Astrocyte (in vitro differentiated cells and primary cell): ENCODE data around the gene SLC25A42. TPM values are rescaled to one million over a fixed set of nuclear protein-coding genes. Genes with fewer than 3 reads are reported as not detected.

Source experiments
- DNase-seq: peaks from one replicate; pipeline ENCODE4 v3.0.0-alpha.2; 2010; ENCODE audit warnings: low read depth
- FAIRE-seq: peaks from 2 replicates; lab custom pipeline; 2011; peaks lifted over from hg19 to GRCh38; lab: Jason Lieb, UNC
- H2AFZ ChIP-seq: 2 replicates; pipeline ENCODE4 v1.6.0; 2012; ENCODE audit warnings: low read depth, low read length, inconsistent platforms
- H3K27ac ChIP-seq: 2 replicates; pipeline ENCODE4 v1.5.1; 2011; ENCODE audit warnings: low read depth, low read length, inconsistent platforms
- H3K27me3 ChIP-seq: 2 replicates; pipeline ENCODE4 v1.6.0; 2011; ENCODE audit warnings: low read length, inconsistent platforms; ENCODE audit not compliant: insufficient read depth
- H3K36me3 ChIP-seq: 2 replicates; pipeline ENCODE4 v1.5.1; 2011; ENCODE audit warnings: low read length, inconsistent platforms; ENCODE audit not compliant: insufficient read depth
- H3K4me1 ChIP-seq: 2 replicates; pipeline ENCODE4 v1.5.1; 2011; ENCODE audit warnings: low read length, inconsistent platforms; ENCODE audit not compliant: insufficient read depth
- H3K4me2 ChIP-seq: 2 replicates; pipeline ENCODE4 v1.6.0; 2012; ENCODE audit warnings: low read length, inconsistent platforms
- H3K4me3 ChIP-seq: 2 replicates; pipeline ENCODE4 v1.5.1; 2011; ENCODE audit warnings: low read depth, mild to moderate bottlenecking, low read length, inconsistent platforms; ENCODE audit not compliant: insufficient read depth
- H3K79me2 ChIP-seq: 2 replicates; pipeline ENCODE4 v1.6.0; 2012; ENCODE audit warnings: mild to moderate bottlenecking, low read length, inconsistent platforms; ENCODE audit not compliant: insufficient read depth
- H3K9ac ChIP-seq: 2 replicates; pipeline ENCODE4 v1.6.0; 2012; ENCODE audit warnings: mild to moderate bottlenecking, low read length, inconsistent platforms
- H3K9me3 ChIP-seq: 2 replicates; pipeline ENCODE4 v1.5.1; 2012; ENCODE audit warnings: low read depth, mild to moderate bottlenecking, low read length, inconsistent platforms; ENCODE audit not compliant: insufficient read depth
- H4K20me1 ChIP-seq: 2 replicates; pipeline ENCODE4 v1.6.0; 2012; ENCODE audit warnings: low read length, inconsistent platforms; ENCODE audit not compliant: insufficient read depth
- H3K27ac Mint-ChIP-seq: one replicate; pipeline ENCODE4 v1.8.0; 2021; ENCODE audit warnings: mild to moderate bottlenecking, mixed read lengths; ENCODE audit not compliant: unreplicated experiment
- H3K27me3 Mint-ChIP-seq: one replicate; pipeline ENCODE4 v1.8.0; 2021; ENCODE audit warnings: low read depth, mixed read lengths; ENCODE audit not compliant: unreplicated experiment
- H3K36me3 Mint-ChIP-seq: one replicate; pipeline ENCODE4 v1.8.0; 2021; ENCODE audit warnings: low read depth, mixed read lengths; ENCODE audit not compliant: unreplicated experiment
- H3K4me1 Mint-ChIP-seq: one replicate; pipeline ENCODE4 v1.8.0; 2021; ENCODE audit warnings: low read depth, mixed read lengths; ENCODE audit not compliant: unreplicated experiment
- H3K4me3 Mint-ChIP-seq: one replicate; pipeline ENCODE4 v1.8.0; 2021; ENCODE audit warnings: mild to moderate bottlenecking, moderate library complexity, mixed read lengths; ENCODE audit not compliant: unreplicated experiment
- H3K9me3 Mint-ChIP-seq: one replicate; pipeline ENCODE4 v1.8.0; 2021; ENCODE audit warnings: mild to moderate bottlenecking, mixed read lengths; ENCODE audit not compliant: unreplicated experiment
- CTCF ChIP-seq: IDR thresholded peaks from 2 replicates; pipeline ENCODE4 v1.5.1; 2011; ENCODE audit warnings: low read depth, mild to moderate bottlenecking, inconsistent platforms, low read length, moderate library complexity; ENCODE audit not compliant: insufficient read depth
- EZH2 ChIP-seq: IDR thresholded peaks from 2 replicates; pipeline ENCODE4 v1.6.1; 2012; ENCODE audit warnings: mild to moderate bottlenecking, low read length, inconsistent platforms; ENCODE audit not compliant: insufficient read depth
- total RNA-seq: library from RNA; stranded (reverse); gene quantifications from 2 replicates; pipeline ENCODE4 v1.2.1, GENCODE V29; 2021

Gene SLC25A42
- total RNA-seq, 1 donor from 2014 or later, result 7.6 TPM

- Histone ChIP-seq H3K4me3 (no peak overlapping the region), H3K79me2 (no peaks in the 10 kb centered on the region), H3K27me3 (no peaks in the 10 kb centered on the region), H3K4me2 (no peak overlapping the region), H2AFZ (no peak overlapping the region), H3K9me3 (no peaks in the 10 kb centered on the region), H3K4me1 (peaks cover 11% of the 10 kb centered on the region), H3K9ac (no peak overlapping the region), H3K27ac (no peak overlapping the region), H4K20me1 (peaks cover 28% of the 10 kb centered on the region), H3K36me3 (no peaks in the 10 kb centered on the region)
- peaks cover 4% of the 10 kb centered on the region for H3K36me3 Mint-ChIP-seq
- no peak for FAIRE-seq
- no peak for DNase-seq
- TF ChIP-seq EZH2 (no peak), CTCF (no peak)
- H3K9me3 Mint-ChIP-seq, result peaks cover 3% of the 10 kb centered on the region
- H3K27me3 Mint-ChIP-seq, result no peaks in the 10 kb centered on the region
- H3K27ac Mint-ChIP-seq, result no peak overlapping the region
- H3K4me3 Mint-ChIP-seq, result no peak overlapping the region
- peaks cover 6% of the 10 kb centered on the region for H3K4me1 Mint-ChIP-seq
Observed at GRCh38 chr19:19068659-19069654, 5.2 kb downstream of the SLC25A42 start.

- no peaks in the 10 kb centered on the region for H3K27me3 Mint-ChIP-seq
- no peak for TF ChIP-seq EZH2
- TF ChIP-seq CTCF, result no peak
- FAIRE-seq, result no peak
Observed at GRCh38 chr19:19071897-19072296, 8.1 kb downstream of the SLC25A42 start.

More at GRCh38 chr19:19071897-19072296, 8.1 kb downstream of the SLC25A42 start:
- no peak overlapping the region for H3K27ac Mint-ChIP-seq
- Histone ChIP-seq H3K9me3 (no peaks in the 10 kb centered on the region), H3K4me3 (no peak overlapping the region), H3K27ac (no peak overlapping the region), H3K36me3 (no peaks in the 10 kb centered on the region), H3K27me3 (no peaks in the 10 kb centered on the region), H3K9ac (no peak overlapping the region), H2AFZ (no peak overlapping the region), H3K79me2 (no peaks in the 10 kb centered on the region), H4K20me1 (peaks cover 30% of the 10 kb centered on the region), H3K4me2 (no peak overlapping the region), H3K4me1 (no peaks in the 10 kb centered on the region)
- no peak overlapping the region for H3K4me3 Mint-ChIP-seq
- H3K9me3 Mint-ChIP-seq, result peaks cover 3% of the 10 kb centered on the region
- DNase-seq, result no peak
- peaks cover 5% of the 10 kb centered on the region for H3K36me3 Mint-ChIP-seq
- H3K4me1 Mint-ChIP-seq, result no peaks in the 10 kb centered on the region
